ENCODE results near the gene CLEC5A. TPM values are rescaled to one million over a fixed set of nuclear protein-coding genes. Genes with fewer than 3 reads are reported as not detected.

The CLEC5A gene
- total and polyA plus RNA-seq, 2 experiments from 2014 or later, result not detected

DNA sequence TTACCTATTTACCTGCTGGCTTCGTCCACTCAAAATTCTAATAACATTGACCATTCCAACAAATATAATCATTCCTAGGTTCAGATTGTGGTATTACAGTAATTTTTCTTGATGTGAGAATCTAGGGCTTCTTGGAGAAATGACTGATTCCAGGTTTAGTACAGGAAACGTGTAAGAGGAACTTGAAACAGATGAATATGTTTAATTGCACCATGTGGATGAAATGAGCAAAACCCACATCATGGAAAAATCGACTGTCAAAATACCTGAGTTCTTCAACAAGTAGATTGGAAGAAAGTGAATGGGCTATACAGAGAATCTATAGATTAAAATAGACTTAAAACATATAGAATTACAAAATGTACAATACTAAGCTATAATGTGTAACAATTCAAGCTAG lies 55.4 kb downstream of the CLEC5A start:
- H3K79me2 ChIP-seq, result no peaks in the 10 kb centered on the region
- H3K9me3 ChIP-seq (ENCODE audit: low read depth), result no peaks in the 10 kb centered on the region
- H3K4me1 ChIP-seq (ENCODE audit: insufficient read depth), result no peaks in the 10 kb centered on the region
- H3K9me2 ChIP-seq (replicated peaks; ENCODE audit: insufficient read depth), result no peaks in the 10 kb centered on the region
- H4K20me1 ChIP-seq (ENCODE audit: insufficient read depth, poor library complexity, severe bottlenecking), result no peaks in the 10 kb centered on the region
- WGBS (ENCODE audit: low lambda C conversion rate, missing lambda C conversion rate), result 82% methylated on average over 3 of the region's 3 CpGs
- no peaks in the 10 kb centered on the region for H3K36me3 ChIP-seq (replicated peaks; ENCODE audit: insufficient read depth, low read depth)
- TF ChIP-seq EZH2 (IDR thresholded peaks at IDR 0.05; ENCODE audit: borderline replicate concordance) (no peak), EZH2phosphoT487 (IDR thresholded peaks at IDR 0.05; ENCODE audit: low read depth, severe bottlenecking, unreplicated experiment) (no peak)
- TF ChIP-seq, protein P1, sequence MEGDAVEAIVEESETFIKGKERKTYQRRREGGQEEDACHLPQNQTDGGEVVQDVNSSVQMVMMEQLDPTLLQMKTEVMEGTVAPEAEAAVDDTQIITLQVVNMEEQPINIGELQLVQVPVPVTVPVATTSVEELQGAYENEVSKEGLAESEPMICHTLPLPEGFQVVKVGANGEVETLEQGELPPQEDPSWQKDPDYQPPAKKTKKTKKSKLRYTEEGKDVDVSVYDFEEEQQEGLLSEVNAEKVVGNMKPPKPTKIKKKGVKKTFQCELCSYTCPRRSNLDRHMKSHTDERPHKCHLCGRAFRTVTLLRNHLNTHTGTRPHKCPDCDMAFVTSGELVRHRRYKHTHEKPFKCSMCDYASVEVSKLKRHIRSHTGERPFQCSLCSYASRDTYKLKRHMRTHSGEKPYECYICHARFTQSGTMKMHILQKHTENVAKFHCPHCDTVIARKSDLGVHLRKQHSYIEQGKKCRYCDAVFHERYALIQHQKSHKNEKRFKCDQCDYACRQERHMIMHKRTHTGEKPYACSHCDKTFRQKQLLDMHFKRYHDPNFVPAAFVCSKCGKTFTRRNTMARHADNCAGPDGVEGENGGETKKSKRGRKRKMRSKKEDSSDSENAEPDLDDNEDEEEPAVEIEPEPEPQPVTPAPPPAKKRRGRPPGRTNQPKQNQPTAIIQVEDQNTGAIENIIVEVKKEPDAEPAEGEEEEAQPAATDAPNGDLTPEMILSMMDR (IDR thresholded peaks at IDR 0.05; ENCODE audit: poor library complexity), result no peak
- H3K4me3 ChIP-seq, result no peak overlapping the region
- H3K4me2 ChIP-seq, result no peak overlapping the region
- DNase-seq (ENCODE audit: low spot score), result no peak
- no peaks in the 10 kb centered on the region for H3K27me3 ChIP-seq
- no peak overlapping the region for H2AFZ ChIP-seq
- no peak overlapping the region for H3K27ac ChIP-seq

DNA sequence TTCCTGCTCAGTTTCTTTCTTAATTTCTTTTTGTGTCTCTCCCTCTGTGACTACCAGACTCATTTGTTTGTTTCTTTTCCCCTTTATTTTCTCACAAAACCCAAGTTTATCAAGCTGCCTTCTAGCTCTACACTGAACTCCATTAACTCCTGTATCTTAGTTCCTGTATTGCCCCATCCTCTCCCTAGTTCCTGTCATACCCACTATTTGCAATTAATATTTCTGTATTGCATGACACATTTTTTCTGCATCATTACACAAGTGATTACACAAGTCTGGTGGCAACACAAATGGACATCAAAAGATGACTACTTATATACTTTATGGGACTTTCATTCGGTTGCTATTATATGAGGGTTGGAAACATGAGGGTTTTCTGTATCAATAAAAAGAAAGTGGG lies 57.5 kb downstream of the CLEC5A start:
- Histone ChIP-seq H3K9me3 (ENCODE audit: low read depth) (no peaks in the 10 kb centered on the region), H3K4me1 (ENCODE audit: insufficient read depth) (no peaks in the 10 kb centered on the region), H3K4me3 (no peak overlapping the region), H2AFZ (no peak overlapping the region), H4K20me1 (ENCODE audit: insufficient read depth, poor library complexity, severe bottlenecking) (no peaks in the 10 kb centered on the region), H3K27me3 (no peaks in the 10 kb centered on the region), H3K4me2 (no peak overlapping the region), H3K27ac (no peak overlapping the region), H3K79me2 (no peaks in the 10 kb centered on the region), H3K9me2 (replicated peaks; ENCODE audit: insufficient read depth) (no peaks in the 10 kb centered on the region), H3K36me3 (replicated peaks; ENCODE audit: insufficient read depth, low read depth) (no peaks in the 10 kb centered on the region)
- TF ChIP-seq EZH2 (IDR thresholded peaks at IDR 0.05; ENCODE audit: borderline replicate concordance), result no peak
- TF ChIP-seq, protein P1 (IDR thresholded peaks at IDR 0.05; ENCODE audit: poor library complexity), result no peak
- no peak for TF ChIP-seq EZH2phosphoT487 (IDR thresholded peaks at IDR 0.05; ENCODE audit: low read depth, severe bottlenecking, unreplicated experiment)
- DNase-seq (ENCODE audit: low spot score), result no peak
- 95% methylated on average over 1 of the region's 1 CpG for WGBS (ENCODE audit: low lambda C conversion rate, missing lambda C conversion rate)

DNA sequence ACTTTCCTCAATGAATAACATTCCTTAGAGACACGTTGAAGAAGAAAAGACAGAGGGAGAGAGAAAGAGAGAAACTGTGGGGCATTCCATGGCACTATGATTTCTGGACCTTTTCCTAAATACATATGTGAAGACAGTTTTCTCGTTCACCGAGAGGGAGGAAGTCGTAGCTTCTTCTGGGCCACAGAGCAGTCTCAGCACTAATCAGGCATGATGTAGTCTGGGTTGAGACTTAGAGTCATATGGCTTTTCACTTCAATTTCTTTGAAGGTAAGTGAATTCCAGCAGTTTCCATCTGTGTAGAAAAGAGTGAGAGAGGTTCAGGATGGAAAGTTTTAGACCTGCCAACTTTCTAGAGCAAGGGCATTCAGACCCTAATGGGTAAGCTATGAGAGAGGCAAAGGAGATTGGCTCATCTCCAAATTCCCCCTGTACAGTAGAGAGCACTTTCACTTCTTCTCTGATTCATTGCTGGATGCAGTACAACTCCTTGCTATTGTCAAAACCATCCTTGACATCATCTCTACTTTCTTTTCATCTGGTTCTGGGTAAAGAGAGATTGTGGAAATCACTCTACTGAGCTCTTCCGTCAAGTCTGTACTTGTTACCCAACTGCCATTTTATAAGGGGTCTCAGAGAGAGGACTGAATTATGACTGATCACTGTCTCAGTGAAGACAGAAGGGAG lies 62.1 kb downstream of the CLEC5A start:
- Histone ChIP-seq H3K9me2 (replicated peaks; ENCODE audit: insufficient read depth) (no peaks in the 10 kb centered on the region), H3K4me3 (no peak overlapping the region), H3K9me3 (ENCODE audit: low read depth) (no peaks in the 10 kb centered on the region), H3K36me3 (replicated peaks; ENCODE audit: insufficient read depth, low read depth) (no peaks in the 10 kb centered on the region), H3K79me2 (no peaks in the 10 kb centered on the region), H3K4me1 (ENCODE audit: insufficient read depth) (no peaks in the 10 kb centered on the region), H3K27me3 (no peaks in the 10 kb centered on the region), H4K20me1 (ENCODE audit: insufficient read depth, poor library complexity, severe bottlenecking) (no peaks in the 10 kb centered on the region), H3K4me2 (no peak overlapping the region), H3K27ac (no peak overlapping the region), H2AFZ (no peak overlapping the region)
- TF ChIP-seq EZH2phosphoT487 (IDR thresholded peaks at IDR 0.05; ENCODE audit: low read depth, severe bottlenecking, unreplicated experiment), result no peak
- TF ChIP-seq EZH2 (IDR thresholded peaks at IDR 0.05; ENCODE audit: borderline replicate concordance), result no peak
- TF ChIP-seq, protein P1 (IDR thresholded peaks at IDR 0.05; ENCODE audit: poor library complexity), result no peak
- WGBS (ENCODE audit: low lambda C conversion rate, missing lambda C conversion rate), result 93% methylated on average over 5 of the region's 5 CpGs
- DNase-seq (ENCODE audit: low spot score), result no peak
